ENCODE measurements around the gene SEPTIN7. TPM values are rescaled to one million over a fixed set of nuclear protein-coding genes. Genes with fewer than 3 reads are reported as not detected.

Gene SEPTIN7
- total RNA-seq, 1 experiment from 2014 or later, result 295 TPM

GRCh38 chr7:35799846-35800717 is 775 bp upstream of the SEPTIN7 start:
- H3K27me3 ChIP-seq (replicated peaks; ENCODE audit: insufficient read depth, low read depth, low read length, poor library complexity), result no peaks in the 10 kb centered on the region
- intact Hi-C loops (cut with micrococcal nuclease; ENCODE audit: unreplicated experiment), result loop anchor here (2.0 to 10.0 kb wide), 4 partner anchors 75 to 155 kb away; no protein-coding TSS in a partner anchor
- H3K9me3 ChIP-seq (ENCODE audit: low read depth, low read length, poor library complexity, severe bottlenecking), result no peaks in the 10 kb centered on the region
- peak overlapping the region; percentile 97 for H3K27ac ChIP-seq (ENCODE audit: low read depth, low read length, poor library complexity, severe bottlenecking)
- peaks cover 23% of the 10 kb centered on the region for H3K4me1 ChIP-seq (ENCODE audit: insufficient read depth, low read length, poor library complexity, severe bottlenecking)
- ChIA-PET POLR2A (ENCODE audit: low non-redundant PET) (interaction anchor here (0.7 kb wide), 2 partner anchors 19 to 37 kb away, joined by 3 to 6 read pairs; no protein-coding TSS in a partner anchor), CTCF (interaction anchor here (0.6 to 1.8 kb wide), 6 partner anchors 19 to 829 kb away, joined by 3 to 9 read pairs (median 4); no protein-coding TSS in a partner anchor)
- BruUV-seq (replicated peaks), result TSS peak; percentile 70
- TF ChIP-seq EZH2 (IDR thresholded peaks at IDR 0.05; ENCODE audit: borderline replicate concordance, low read depth, low read length, poor library complexity, severe bottlenecking), result no peak
- TF ChIP-seq, protein P1, sequence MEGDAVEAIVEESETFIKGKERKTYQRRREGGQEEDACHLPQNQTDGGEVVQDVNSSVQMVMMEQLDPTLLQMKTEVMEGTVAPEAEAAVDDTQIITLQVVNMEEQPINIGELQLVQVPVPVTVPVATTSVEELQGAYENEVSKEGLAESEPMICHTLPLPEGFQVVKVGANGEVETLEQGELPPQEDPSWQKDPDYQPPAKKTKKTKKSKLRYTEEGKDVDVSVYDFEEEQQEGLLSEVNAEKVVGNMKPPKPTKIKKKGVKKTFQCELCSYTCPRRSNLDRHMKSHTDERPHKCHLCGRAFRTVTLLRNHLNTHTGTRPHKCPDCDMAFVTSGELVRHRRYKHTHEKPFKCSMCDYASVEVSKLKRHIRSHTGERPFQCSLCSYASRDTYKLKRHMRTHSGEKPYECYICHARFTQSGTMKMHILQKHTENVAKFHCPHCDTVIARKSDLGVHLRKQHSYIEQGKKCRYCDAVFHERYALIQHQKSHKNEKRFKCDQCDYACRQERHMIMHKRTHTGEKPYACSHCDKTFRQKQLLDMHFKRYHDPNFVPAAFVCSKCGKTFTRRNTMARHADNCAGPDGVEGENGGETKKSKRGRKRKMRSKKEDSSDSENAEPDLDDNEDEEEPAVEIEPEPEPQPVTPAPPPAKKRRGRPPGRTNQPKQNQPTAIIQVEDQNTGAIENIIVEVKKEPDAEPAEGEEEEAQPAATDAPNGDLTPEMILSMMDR (conservative IDR thresholded peaks at IDR 0.05; ENCODE audit: low read depth, low read length), result no peak
- no peaks in the 10 kb centered on the region for H3K36me3 ChIP-seq (ENCODE audit: insufficient read depth, low read length, poor library complexity, severe bottlenecking)
- H3K4me3 ChIP-seq (ENCODE audit: low read depth, low read length, poor library complexity, severe bottlenecking), result peak overlapping the region; percentile 95
- DNase-seq (ENCODE audit: low spot score), result peak; percentile 95

DNA sequence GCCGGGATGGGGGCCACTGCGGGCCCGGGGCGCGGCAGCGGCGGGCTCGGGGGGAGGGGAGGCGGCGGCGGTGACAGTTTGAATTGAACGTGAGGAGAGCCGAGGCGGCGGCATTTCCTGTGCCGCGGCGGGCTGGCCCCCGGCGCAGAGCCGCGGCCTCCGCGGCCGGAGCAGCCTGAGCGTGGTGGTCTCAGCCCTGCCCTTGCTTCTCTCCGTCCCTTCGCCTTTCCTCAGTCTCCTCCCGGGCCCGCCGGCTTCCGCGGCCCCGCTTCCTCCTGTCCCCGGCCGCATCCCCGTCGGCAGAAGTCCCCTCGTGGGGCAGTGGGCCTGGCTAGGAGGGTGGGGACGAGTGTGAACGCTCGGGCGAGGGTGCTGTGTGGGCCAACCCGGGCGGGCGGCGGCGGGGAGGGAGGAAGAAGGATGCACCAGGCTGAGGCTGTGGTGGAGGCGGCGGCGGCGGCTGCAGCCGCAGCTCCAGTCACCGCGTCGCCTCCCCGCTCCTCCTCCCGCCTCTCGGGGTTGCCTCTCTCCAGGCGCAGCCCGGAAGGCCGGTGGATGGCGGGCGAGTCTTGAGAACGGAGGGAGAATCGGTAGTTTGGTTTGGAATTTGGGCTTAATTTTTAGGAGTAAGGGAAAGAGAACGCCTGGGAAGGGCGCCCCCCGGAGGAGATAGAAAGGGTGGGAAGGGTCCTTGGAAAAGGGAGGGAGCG is 690 bp downstream of the SEPTIN7 start:
- peak; percentile 87 for DNase-seq (ENCODE audit: low spot score)
- peak overlapping the region; percentile 97 for H3K27ac ChIP-seq (ENCODE audit: low read depth, low read length, poor library complexity, severe bottlenecking)
- H3K4me3 ChIP-seq (ENCODE audit: low read depth, low read length, poor library complexity, severe bottlenecking), result peak overlapping the region; percentile 95
- H3K9me3 ChIP-seq (ENCODE audit: low read depth, low read length, poor library complexity, severe bottlenecking), result no peaks in the 10 kb centered on the region
- BruUV-seq (replicated peaks), result no TSS peak
- TF ChIP-seq, protein P1 (conservative IDR thresholded peaks at IDR 0.05; ENCODE audit: low read depth, low read length), result peak; percentile 88
- no peak for TF ChIP-seq EZH2 (IDR thresholded peaks at IDR 0.05; ENCODE audit: borderline replicate concordance, low read depth, low read length, poor library complexity, severe bottlenecking)
- H3K36me3 ChIP-seq (ENCODE audit: insufficient read depth, low read length, poor library complexity, severe bottlenecking), result no peaks in the 10 kb centered on the region
- ChIA-PET CTCF (interaction anchor here (0.8 to 1.8 kb wide), 2 partner anchors 45 to 92 kb away, joined by 3 to 9 read pairs; no protein-coding TSS in a partner anchor), POLR2A (ENCODE audit: low non-redundant PET) (interaction anchor here (0.5 to 0.7 kb wide), 2 partner anchors 188 to 1128 kb away, joined by 3 to 5 read pairs; no protein-coding TSS in a partner anchor)
- no peaks in the 10 kb centered on the region for H3K27me3 ChIP-seq (replicated peaks; ENCODE audit: insufficient read depth, low read depth, low read length, poor library complexity)
- H3K4me1 ChIP-seq (ENCODE audit: insufficient read depth, low read length, poor library complexity, severe bottlenecking), result peaks cover 33% of the 10 kb centered on the region
- intact Hi-C loops (cut with micrococcal nuclease; ENCODE audit: unreplicated experiment), result loop anchor here (2.0 to 10.0 kb wide), 4 partner anchors 73 to 157 kb away; no protein-coding TSS in a partner anchor

GRCh38 chr7:35802102-35802466 is 1.2 kb downstream of the SEPTIN7 start:
- BruUV-seq (replicated peaks), result no TSS peak
- Histone ChIP-seq H3K9me3 (ENCODE audit: low read depth, low read length, poor library complexity, severe bottlenecking) (no peaks in the 10 kb centered on the region), H3K36me3 (ENCODE audit: insufficient read depth, low read length, poor library complexity, severe bottlenecking) (no peaks in the 10 kb centered on the region), H3K4me3 (ENCODE audit: low read depth, low read length, poor library complexity, severe bottlenecking) (peak overlapping the region; percentile 95), H3K27me3 (replicated peaks; ENCODE audit: insufficient read depth, low read depth, low read length, poor library complexity) (no peaks in the 10 kb centered on the region), H3K27ac (ENCODE audit: low read depth, low read length, poor library complexity, severe bottlenecking) (peak overlapping the region; percentile 97), H3K4me1 (ENCODE audit: insufficient read depth, low read length, poor library complexity, severe bottlenecking) (peaks cover 34% of the 10 kb centered on the region)
- no peak for TF ChIP-seq EZH2 (IDR thresholded peaks at IDR 0.05; ENCODE audit: borderline replicate concordance, low read depth, low read length, poor library complexity, severe bottlenecking)
- TF ChIP-seq, protein P1 (conservative IDR thresholded peaks at IDR 0.05; ENCODE audit: low read depth, low read length), result no peak
- intact Hi-C loops (cut with micrococcal nuclease; ENCODE audit: unreplicated experiment), result loop anchor here (10.0 kb wide), 3 partner anchors 73 to 157 kb away; no protein-coding TSS in a partner anchor
- DNase-seq (ENCODE audit: low spot score), result no peak
- ChIA-PET CTCF (interaction anchor here (1.8 kb wide), 1 partner anchor 92 kb away, joined by 9 read pairs; no protein-coding TSS in a partner anchor), POLR2A (ENCODE audit: low non-redundant PET) (no interaction called here)

Data from A673 (cell line).